Temporal lobe (tissue), 1 donor: Measurements from ENCODE around the gene GART. TPM values are rescaled to one million over a fixed set of nuclear protein-coding genes. Genes with fewer than 3 reads are reported as not detected.

ENCODE experiments used
- total RNA-seq: library from RNA; depleted of rRNA; stranded (reverse); fragments of >200 nt; gene quantifications from one replicate; pipeline ENCODE4 v1.2.3, GENCODE V29; 2014

The GART gene
- total RNA-seq, 1 donor from 2014 or later: 91.0 TPM

Other genes starting within 250 kb of the GART start
- 48.2 TPM for gene IFNAR1, start 217.1 kb downstream of the GART start, total RNA-seq
- 35.7 TPM for gene IFNGR2, start 138.7 kb downstream of the GART start, total RNA-seq
- gene TMEM50B, start 62.1 kb downstream of the GART start, total RNA-seq: 33.9 TPM
- gene DNAJC28, start 50.4 kb downstream of the GART start, total RNA-seq: 3.0 TPM
- gene SON, start 921 bp upstream of the GART start, total RNA-seq: 213 TPM
- gene DONSON, start 46.6 kb upstream of the GART start, total RNA-seq: 19.9 TPM
- 45.5 TPM for gene CRYZL1, start 99.6 kb upstream of the GART start, total RNA-seq
- gene ITSN1, start 100.4 kb upstream of the GART start, total RNA-seq: 64.4 TPM